ENCODE results near the gene GINM1.

GINM1 gene

GRCh38 chr6:149580880-149581279, 14.7 kb downstream of the GINM1 start:
- Histone ChIP-seq H3K4me1 (ENCODE audit: low read length) (no peaks in the 10 kb centered on the region), H3K4me3 (ENCODE audit: low read length) (no peak overlapping the region), H3K79me2 (ENCODE audit: low read length) (peaks cover 26% of the 10 kb centered on the region), H3K36me3 (replicated peaks; ENCODE audit: low read depth, low read length) (peaks cover 36% of the 10 kb centered on the region), H3K27ac (ENCODE audit: low read length) (no peak overlapping the region), H3K9ac (ENCODE audit: low read length) (no peak overlapping the region), H3K27me3 (ENCODE audit: low read depth, low read length) (no peaks in the 10 kb centered on the region), H2AFZ (ENCODE audit: low read depth, low read length) (no peak overlapping the region), H3K4me2 (ENCODE audit: low read length) (no peak overlapping the region), H3K9me3 (ENCODE audit: insufficient read depth, low read length) (no peaks in the 10 kb centered on the region), H4K20me1 (ENCODE audit: insufficient read depth, low read length) (peaks cover 8% of the 10 kb centered on the region)
- TF ChIP-seq CTCF (IDR thresholded peaks at IDR 0.05; ENCODE audit: low read depth, low read length), result no peak
- TF ChIP-seq EZH2phosphoT487 (IDR thresholded peaks at IDR 0.05; ENCODE audit: low read depth), result no peak

DNA sequence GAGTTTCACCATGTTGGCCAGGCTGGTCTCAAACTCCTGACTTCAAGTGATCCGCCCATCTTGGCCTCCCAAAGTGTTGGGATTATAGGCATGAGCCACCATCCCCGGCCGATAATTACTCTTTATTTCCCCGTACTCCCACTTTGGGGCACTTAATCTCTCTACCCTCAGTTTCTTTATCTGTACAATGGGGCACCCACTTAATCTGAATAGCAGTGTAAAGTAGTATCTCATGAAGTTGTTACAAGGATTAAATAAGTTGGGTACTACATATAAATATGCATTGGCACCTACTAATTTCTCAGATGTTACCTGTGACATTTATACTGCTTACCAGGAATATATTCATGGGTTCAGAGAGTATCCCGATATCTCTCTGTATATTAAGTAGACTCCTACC, 15.2 kb downstream of the GINM1 start:
- H3K4me2 ChIP-seq (ENCODE audit: low read length), result no peak overlapping the region
- no peak overlapping the region for H3K9ac ChIP-seq (ENCODE audit: low read length)
- H3K27me3 ChIP-seq (ENCODE audit: low read depth, low read length), result no peaks in the 10 kb centered on the region
- H3K79me2 ChIP-seq (ENCODE audit: low read length), result peaks cover 22% of the 10 kb centered on the region
- H3K27ac ChIP-seq (ENCODE audit: low read length), result no peak overlapping the region
- no peaks in the 10 kb centered on the region for H3K9me3 ChIP-seq (ENCODE audit: insufficient read depth, low read length)
- peaks cover 36% of the 10 kb centered on the region for H3K36me3 ChIP-seq (replicated peaks; ENCODE audit: low read depth, low read length)
- H3K4me1 ChIP-seq (ENCODE audit: low read length), result no peaks in the 10 kb centered on the region
- no peak overlapping the region for H2AFZ ChIP-seq (ENCODE audit: low read depth, low read length)
- H4K20me1 ChIP-seq (ENCODE audit: insufficient read depth, low read length), result 0 out of 2 replicates have a peak, but pooled peaks cover 5% of the 10 kb centered on the region
- TF ChIP-seq CTCF (IDR thresholded peaks at IDR 0.05; ENCODE audit: low read depth, low read length) (no peak), EZH2phosphoT487 (IDR thresholded peaks at IDR 0.05; ENCODE audit: low read depth) (no peak)
- H3K4me3 ChIP-seq (ENCODE audit: low read length), result no peak overlapping the region

GRCh38 chr6:149586149-149586548, 20.0 kb downstream of the GINM1 start:
- H3K4me3 ChIP-seq (ENCODE audit: low read length), result no peak overlapping the region
- TF ChIP-seq EZH2phosphoT487 (IDR thresholded peaks at IDR 0.05; ENCODE audit: low read depth) (no peak), CTCF (IDR thresholded peaks at IDR 0.05; ENCODE audit: low read depth, low read length) (no peak)
- no peak overlapping the region for H3K4me2 ChIP-seq (ENCODE audit: low read length)
- H3K4me1 ChIP-seq (ENCODE audit: low read length), result 0 out of 2 replicates have a peak, but pooled peaks cover 4% of the 10 kb centered on the region
- H4K20me1 ChIP-seq (ENCODE audit: insufficient read depth, low read length), result no peaks in the 10 kb centered on the region
- H3K27ac ChIP-seq (ENCODE audit: low read length), result no peak overlapping the region
- no peaks in the 10 kb centered on the region for H3K27me3 ChIP-seq (ENCODE audit: low read depth, low read length)
- no peaks in the 10 kb centered on the region for H3K79me2 ChIP-seq (ENCODE audit: low read length)
- H2AFZ ChIP-seq (ENCODE audit: low read depth, low read length), result no peak overlapping the region
- peaks cover 35% of the 10 kb centered on the region for H3K36me3 ChIP-seq (replicated peaks; ENCODE audit: low read depth, low read length)
- H3K9me3 ChIP-seq (ENCODE audit: insufficient read depth, low read length), result no peaks in the 10 kb centered on the region
- no peak overlapping the region for H3K9ac ChIP-seq (ENCODE audit: low read length)

DNA sequence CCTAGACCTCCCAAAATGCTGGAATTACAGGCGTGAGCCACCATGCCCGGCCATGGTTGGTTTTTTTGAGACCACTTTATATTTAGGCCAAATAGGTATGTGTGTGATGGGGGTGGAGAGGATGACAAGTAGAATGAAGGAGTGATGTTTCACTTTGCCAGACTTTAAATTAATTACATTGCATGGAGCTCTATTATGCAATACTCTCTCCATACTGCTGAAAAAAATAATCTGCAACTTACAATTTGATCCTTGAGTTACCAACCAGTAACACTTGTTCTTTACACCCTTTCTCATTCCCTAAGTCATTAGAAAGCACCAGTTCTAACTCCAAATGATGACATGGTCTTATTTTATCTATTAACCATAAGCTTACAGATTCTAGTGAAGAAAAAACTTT, 26.8 kb downstream of the GINM1 start:
- no peaks in the 10 kb centered on the region for H3K4me1 ChIP-seq (ENCODE audit: low read length)
- H3K36me3 ChIP-seq (replicated peaks; ENCODE audit: low read depth, low read length), result peaks cover 41% of the 10 kb centered on the region
- no peak overlapping the region for H3K4me3 ChIP-seq (ENCODE audit: low read length)
- no peak for TF ChIP-seq CTCF (IDR thresholded peaks at IDR 0.05; ENCODE audit: low read depth, low read length)
- TF ChIP-seq EZH2phosphoT487 (IDR thresholded peaks at IDR 0.05; ENCODE audit: low read depth), result no peak
- no peaks in the 10 kb centered on the region for H3K27me3 ChIP-seq (ENCODE audit: low read depth, low read length)
- H2AFZ ChIP-seq (ENCODE audit: low read depth, low read length), result no peak overlapping the region
- no peaks in the 10 kb centered on the region for H3K9me3 ChIP-seq (ENCODE audit: insufficient read depth, low read length)
- no peaks in the 10 kb centered on the region for H3K79me2 ChIP-seq (ENCODE audit: low read length)
- no peak overlapping the region for H3K9ac ChIP-seq (ENCODE audit: low read length)
- H4K20me1 ChIP-seq (ENCODE audit: insufficient read depth, low read length), result no peaks in the 10 kb centered on the region
- no peak overlapping the region for H3K4me2 ChIP-seq (ENCODE audit: low read length)
- no peak overlapping the region for H3K27ac ChIP-seq (ENCODE audit: low read length)

Measured in OCI-LY3 (cell line).